Fibroblast of lung (primary cell): Measurements from ENCODE around the gene PRR16.

Experiments used
- EZH2 ChIP-seq: IDR thresholded peaks from 2 replicates; pipeline ENCODE4 v1.5.1; 2012; ENCODE audit warnings: low read length, control low read depth, mild to moderate bottlenecking; ENCODE audit errors: missing control alignments
- TF ChIP-seq, protein P1 (sequence below), 2 donors: IDR thresholded peaks in 1 of 2; conservative IDR thresholded peaks in 1 of 2; 1 replicate in 1 of 2; 2 replicates in 1 of 2; pipeline ENCODE4 v1.5.1; 2011 to 2012; ENCODE audit warnings: low read length in 2 of 2, control low read depth in 1 of 2, inconsistent platforms in 1 of 2, low read depth in 1 of 2, mild to moderate bottlenecking in 1 of 2

DNA sequence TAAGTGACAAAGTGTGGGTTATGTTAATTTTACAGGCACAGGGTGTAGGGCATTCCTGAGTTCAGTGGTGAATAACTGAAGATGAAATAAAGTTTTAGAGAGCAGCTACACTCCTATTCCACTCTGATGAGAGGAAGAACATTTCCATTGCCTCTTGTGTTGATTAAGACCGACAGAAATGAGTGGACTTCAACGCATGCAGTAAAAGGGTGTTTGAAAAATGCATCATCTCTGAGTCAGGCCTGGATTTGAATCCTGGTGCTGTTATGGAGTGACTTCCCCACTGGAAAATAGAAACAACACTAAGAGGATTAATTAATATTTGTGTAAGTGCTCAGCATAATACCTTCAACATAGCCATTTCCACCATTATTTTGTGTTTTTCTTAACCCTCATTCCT lies 86.3 kb downstream of the PRR16 start:
- TF ChIP-seq, protein P1, sequence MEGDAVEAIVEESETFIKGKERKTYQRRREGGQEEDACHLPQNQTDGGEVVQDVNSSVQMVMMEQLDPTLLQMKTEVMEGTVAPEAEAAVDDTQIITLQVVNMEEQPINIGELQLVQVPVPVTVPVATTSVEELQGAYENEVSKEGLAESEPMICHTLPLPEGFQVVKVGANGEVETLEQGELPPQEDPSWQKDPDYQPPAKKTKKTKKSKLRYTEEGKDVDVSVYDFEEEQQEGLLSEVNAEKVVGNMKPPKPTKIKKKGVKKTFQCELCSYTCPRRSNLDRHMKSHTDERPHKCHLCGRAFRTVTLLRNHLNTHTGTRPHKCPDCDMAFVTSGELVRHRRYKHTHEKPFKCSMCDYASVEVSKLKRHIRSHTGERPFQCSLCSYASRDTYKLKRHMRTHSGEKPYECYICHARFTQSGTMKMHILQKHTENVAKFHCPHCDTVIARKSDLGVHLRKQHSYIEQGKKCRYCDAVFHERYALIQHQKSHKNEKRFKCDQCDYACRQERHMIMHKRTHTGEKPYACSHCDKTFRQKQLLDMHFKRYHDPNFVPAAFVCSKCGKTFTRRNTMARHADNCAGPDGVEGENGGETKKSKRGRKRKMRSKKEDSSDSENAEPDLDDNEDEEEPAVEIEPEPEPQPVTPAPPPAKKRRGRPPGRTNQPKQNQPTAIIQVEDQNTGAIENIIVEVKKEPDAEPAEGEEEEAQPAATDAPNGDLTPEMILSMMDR (conservative IDR thresholded peaks at IDR 0.05 in 1 of 2, IDR thresholded peaks at IDR 0.05 in 1 of 2; ENCODE audit: low read depth in 1 of 2, low read length in 2 of 2), result no peak
- TF ChIP-seq EZH2, result no peak
